Hepatocyte (in vitro differentiated cells): ENCODE results near the gene STAB2. TPM values are rescaled to one million over a fixed set of nuclear protein-coding genes. Genes with fewer than 3 reads are reported as not detected.

ENCODE experiments used
- DNase-seq: peaks from one replicate; pipeline ENCODE4 v3.0.0-alpha.2; 2016; ENCODE audit warnings: low spot score
- H2AFZ ChIP-seq: fragments of 200-600 bp; sonication (generic); 2 replicates; pipeline ENCODE4 v1.6.0; 2016; ENCODE audit warnings: antibody characterized with exemption, mild to moderate bottlenecking
- H3K27ac ChIP-seq: fragments of 200-600 bp; sonication (generic); 2 replicates; pipeline ENCODE4 v1.5.1; 2016; ENCODE audit warnings: mild to moderate bottlenecking
- H3K27me3 ChIP-seq: fragments of 200-600 bp; sonication (generic); 2 replicates; pipeline ENCODE4 v1.6.1; 2016
- H3K36me3 ChIP-seq: fragments of 200-600 bp; sonication (generic); replicated peaks from 2 replicates; pipeline ENCODE4 v1.5.1; 2016; ENCODE audit warnings: low read depth; ENCODE audit not compliant: insufficient read depth
- H3K4me1 ChIP-seq: fragments of 200-600 bp; sonication (generic); 2 replicates; pipeline ENCODE4 v1.5.1; 2016; ENCODE audit warnings: mild to moderate bottlenecking, moderate library complexity; ENCODE audit not compliant: insufficient read depth
- H3K4me2 ChIP-seq: fragments of 200-600 bp; sonication (generic); 2 replicates; pipeline ENCODE4 v1.6.0; 2016
- H3K4me3 ChIP-seq: fragments of 200-600 bp; sonication (generic); 2 replicates; pipeline ENCODE4 v1.5.1; 2016; ENCODE audit warnings: mild to moderate bottlenecking
- H3K79me2 ChIP-seq: fragments of 200-600 bp; sonication (generic); 2 replicates; pipeline ENCODE4 v1.6.0; 2017; ENCODE audit warnings: mild to moderate bottlenecking
- H3K9me2 ChIP-seq: fragments of 200-600 bp; sonication (generic); replicated peaks from 2 replicates; pipeline ENCODE4 v1.6.0; 2017; ENCODE audit warnings: mild to moderate bottlenecking; ENCODE audit not compliant: insufficient read depth
- H3K9me3 ChIP-seq: fragments of 200-600 bp; sonication (generic); 2 replicates; pipeline ENCODE4 v1.5.1; 2016; ENCODE audit warnings: low read depth, mild to moderate bottlenecking
- H4K20me1 ChIP-seq: fragments of 200-600 bp; sonication (generic); 2 replicates; pipeline ENCODE4 v1.6.0; 2016; ENCODE audit warnings: mild to moderate bottlenecking; ENCODE audit not compliant: insufficient read depth, poor library complexity, severe bottlenecking
- CTCF ChIP-seq: fragments of 200-600 bp; sonication (generic); IDR thresholded peaks from 2 replicates; pipeline ENCODE4 v1.5.1; 2016; ENCODE audit warnings: antibody characterized with exemption, mild to moderate bottlenecking; ENCODE audit not compliant: poor library complexity
- EZH2 ChIP-seq: fragments of 200-600 bp; sonication (generic); IDR thresholded peaks from 2 replicates; pipeline ENCODE4 v1.6.1; 2016; ENCODE audit warnings: antibody characterized with exemption, mild to moderate bottlenecking, borderline replicate concordance
- EZH2phosphoT487 ChIP-seq: fragments of 200-600 bp; sonication (generic); IDR thresholded peaks from one replicate; pipeline ENCODE4 v1.6.1; 2018; ENCODE audit warnings: antibody characterized with exemption, mild to moderate bottlenecking, low read depth, moderate library complexity; ENCODE audit not compliant: unreplicated experiment, severe bottlenecking
- WGBS: methylation state at CpG from one replicate; pipeline ENCODE4 v1.1.6; 2016; ENCODE audit warnings: low lambda C conversion rate; ENCODE audit errors: missing lambda C conversion rate; 5-methylcytosine and 5-hydroxymethylcytosine counted together
- polyA plus RNA-seq: library from polyadenylated mRNA; unstranded; fragments of >200 nt; fragmentation: Nextera tagmentation; extraction: Ambion mirVana; gene quantifications from 2 replicates; pipeline ENCODE4 v1.2.1, GENCODE V29; 2016
- total RNA-seq: library from RNA; depleted of rRNA; stranded (reverse); fragments of >200 nt; gene quantifications from 2 replicates; pipeline ENCODE4 v1.2.3, GENCODE V29; 2014

The STAB2 gene
- total and polyA plus RNA-seq, 2 experiments from 2014 or later = not detected

GRCh38 chr12:103639983-103640382 is 52.9 kb downstream of the STAB2 start:
- no peak overlapping the region for H3K4me3 ChIP-seq
- H2AFZ ChIP-seq = no peak overlapping the region
- TF ChIP-seq EZH2phosphoT487 = no peak
- no peak for TF ChIP-seq EZH2
- TF ChIP-seq CTCF = no peak
- 89% methylated on average over 6 of the region's 6 CpGs for WGBS
- DNase-seq = no peak
- no peaks in the 10 kb centered on the region for H3K9me2 ChIP-seq
- no peaks in the 10 kb centered on the region for H3K9me3 ChIP-seq
- H3K36me3 ChIP-seq = no peaks in the 10 kb centered on the region
- no peak overlapping the region for H3K4me2 ChIP-seq
- H3K79me2 ChIP-seq = no peaks in the 10 kb centered on the region
- H3K27ac ChIP-seq = no peak overlapping the region
- no peaks in the 10 kb centered on the region for H4K20me1 ChIP-seq
- no peaks in the 10 kb centered on the region for H3K4me1 ChIP-seq
- no peaks in the 10 kb centered on the region for H3K27me3 ChIP-seq

- TF ChIP-seq CTCF = no peak
Observed at GRCh38 chr12:103640410-103640809, 53.3 kb downstream of the STAB2 start.

GRCh38 chr12:103640831-103641230 is 53.8 kb downstream of the STAB2 start:
- WGBS = 92% methylated on average over 4 of the region's 4 CpGs

More at GRCh38 chr12:103640410-103640809, 53.3 kb downstream of the STAB2 start:
- no peaks in the 10 kb centered on the region for H3K79me2 ChIP-seq
- H3K4me1 ChIP-seq = no peaks in the 10 kb centered on the region
- H3K27ac ChIP-seq = no peak overlapping the region
- H3K4me2 ChIP-seq = no peak overlapping the region
- H3K36me3 ChIP-seq = no peaks in the 10 kb centered on the region
- no peaks in the 10 kb centered on the region for H3K9me3 ChIP-seq
- no peaks in the 10 kb centered on the region for H3K9me2 ChIP-seq
- H4K20me1 ChIP-seq = no peaks in the 10 kb centered on the region
- no peak for DNase-seq
- no peak overlapping the region for H3K4me3 ChIP-seq
- WGBS = 50% methylated on average over 1 of the region's 1 CpG
- no peak overlapping the region for H2AFZ ChIP-seq
- no peaks in the 10 kb centered on the region for H3K27me3 ChIP-seq

More at GRCh38 chr12:103640831-103641230, 53.8 kb downstream of the STAB2 start:
- Histone ChIP-seq H3K4me3 (no peak overlapping the region), H3K9me2 (no peaks in the 10 kb centered on the region), H3K4me2 (no peak overlapping the region), H3K27ac (no peak overlapping the region), H3K79me2 (no peaks in the 10 kb centered on the region), H3K4me1 (no peaks in the 10 kb centered on the region), H3K27me3 (no peaks in the 10 kb centered on the region), H4K20me1 (no peaks in the 10 kb centered on the region), H2AFZ (no peak overlapping the region), H3K36me3 (no peaks in the 10 kb centered on the region), H3K9me3 (no peaks in the 10 kb centered on the region)
- TF ChIP-seq EZH2 = no peak
- TF ChIP-seq CTCF = no peak
- no peak for TF ChIP-seq EZH2phosphoT487
- DNase-seq = no peak
